ENCODE measurements around the gene FECH. TPM values are rescaled to one million over a fixed set of nuclear protein-coding genes. Genes with fewer than 3 reads are reported as not detected.

FECH gene
- 25.8 and 29.0 TPM in 2 replicates for total RNA-seq

GRCh38 chr18:57586251-57587049, at the start of gene FECH:
TSS of gene FECH (minus strand) at chr18:57586702. CDS start at chr18:57586620, 82 bp downstream.

Other genes starting within 250 kb of the FECH start
- gene ST8SIA3, start 234.1 kb downstream of the FECH start, total RNA-seq: not detected in 2 replicates
- gene ONECUT2, start 151.3 kb downstream of the FECH start, total RNA-seq: under 0.01 and 0.05 TPM in 2 replicates
- gene NARS1, start 35.1 kb upstream of the FECH start, total RNA-seq: 235 and 244 TPM in 2 replicates
- gene ATP8B1, start 216.6 kb upstream of the FECH start, total RNA-seq: 9.5 and 74.6 TPM in 2 replicates

All from smooth muscle cell of the umbilical artery (primary cell).